ENCODE measurements around the gene TAF5L.

- TF ChIP-seq POLR2AphosphoS5 (IDR thresholded peaks at IDR 0.05; ENCODE audit: insufficient read depth in 1 of 2, low read depth in 1 of 2) (no peak), CTCF (IDR thresholded peaks at IDR 0.05) (no peak)
Observed at GRCh38 chr1:229572286-229572685, 53.6 kb downstream of the TAF5L start.

All from vagina (tissue), 2 donors.